GM21515 (cell line): ENCODE data around the gene SIK2.
"Not testable (repeated sequence)": the region's sequence is repeated elsewhere in the genome, so short reads cannot be mapped to it uniquely, and the experiment has no call there.

Experiments used
- ATAC-seq: cut with Tn5 transposase; IDR thresholded peaks from one replicate; pipeline ENCODE4 v1.9.1; 2021; ENCODE audit not compliant: unreplicated experiment

The SIK2 gene

GRCh38 chr11:111748035-111748804 lies 146.0 kb downstream of the SIK2 start:
- ATAC-seq, result no peak

GRCh38 chr11:111749646-111750045 lies 147.4 kb downstream of the SIK2 start:
- ATAC-seq, result no peak

GRCh38 chr11:111756097-111756496 lies 153.8 kb downstream of the SIK2 start:
- no peak for ATAC-seq

GRCh38 chr11:111759376-111759775 lies 157.1 kb downstream of the SIK2 start:
- no peak for ATAC-seq

GRCh38 chr11:111759778-111760407 lies 157.6 kb downstream of the SIK2 start:
- no peak for ATAC-seq

- ATAC-seq, result no peak
Observed at GRCh38 chr11:111761036-111761435, 158.8 kb downstream of the SIK2 start.

- ATAC-seq, result no peak
Observed at GRCh38 chr11:111762526-111762925, 160.3 kb downstream of the SIK2 start.

- ATAC-seq, result no peak
Observed at GRCh38 chr11:111762981-111763643, 160.9 kb downstream of the SIK2 start.

GRCh38 chr11:111764621-111765020 lies 162.4 kb downstream of the SIK2 start:
- ATAC-seq, result no peak

- ATAC-seq, result peak; percentile 41
Observed at GRCh38 chr11:111765320-111765983, 163.2 kb downstream of the SIK2 start.

GRCh38 chr11:111765984-111766833 lies 164.0 kb downstream of the SIK2 start, which contains the start of gene PPP2R1B:
Gene PPP2R1B, minus strand, starts transcription at chr11:111766389. Its CDS starts 28 bp downstream, at chr11:111766361.
- ATAC-seq, result peak; percentile 90

GRCh38 chr11:111766834-111767142 lies 164.5 kb downstream of the SIK2 start:
- ATAC-seq, result no peak

- no peak for ATAC-seq
Observed at GRCh38 chr11:111770581-111771134, 168.4 kb downstream of the SIK2 start.

GRCh38 chr11:111771205-111771604 lies 169.0 kb downstream of the SIK2 start:
- ATAC-seq, result not testable (repeated sequence)

- no peak for ATAC-seq
Observed at GRCh38 chr11:111772535-111772934, 170.3 kb downstream of the SIK2 start.

GRCh38 chr11:111774955-111775710 lies 172.9 kb downstream of the SIK2 start:
- ATAC-seq, result no peak

- peak; percentile 96 for ATAC-seq
Observed at GRCh38 chr11:111776398-111777093, 174.3 kb downstream of the SIK2 start.

GRCh38 chr11:111777094-111778046 lies 175.1 kb downstream of the SIK2 start:
- peak; percentile 53 for ATAC-seq
